NCI-H446 treated with DMSO at 0.1 percent for 48 hours (cell line): ENCODE measurements around the gene PAH.

Experiments
- DNase-seq: peaks from one replicate; lab custom pipeline; 2025; lab: John Stamatoyannopoulos, UW

The PAH gene

GRCh38 chr12:102950107-102950949, 33.3 kb upstream of the PAH start:
- no peak for DNase-seq

- DNase-seq: no peak
These were observed 31.9 kb upstream of the PAH start for GRCh38 chr12:102948941-102949352.

GRCh38 chr12:102946042-102946441, 29.0 kb upstream of the PAH start:
- no peak for DNase-seq

- DNase-seq: no peak
These were observed 22.7 kb upstream of the PAH start for GRCh38 chr12:102939670-102940222.

- no peak for DNase-seq
These were observed 22.0 kb upstream of the PAH start for GRCh38 chr12:102939059-102939458.

GRCh38 chr12:102933168-102933567, 16.1 kb upstream of the PAH start:
- no peak for DNase-seq

- DNase-seq: no peak
These were observed 10.2 kb upstream of the PAH start for GRCh38 chr12:102927220-102927619.

GRCh38 chr12:102921240-102921639, 4.2 kb upstream of the PAH start:
- DNase-seq: no peak

- DNase-seq: no peak
These were observed 3.2 kb upstream of the PAH start for GRCh38 chr12:102920271-102920670.

GRCh38 chr12:102918840-102919239, 1.8 kb upstream of the PAH start:
- no peak for DNase-seq

GRCh38 chr12:102916252-102917025, 605 bp downstream of the PAH start:
- DNase-seq: no peak

- DNase-seq: no peak
These were observed 3.4 kb downstream of the PAH start for GRCh38 chr12:102913453-102914226.

- no peak for DNase-seq
These were observed 4.8 kb downstream of the PAH start for GRCh38 chr12:102912258-102912657.

- DNase-seq: no peak
These were observed 5.7 kb downstream of the PAH start for GRCh38 chr12:102911320-102911719.

GRCh38 chr12:102910792-102911191, 6.3 kb downstream of the PAH start:
- no peak for DNase-seq

GRCh38 chr12:102910137-102910536, 6.9 kb downstream of the PAH start:
- DNase-seq: no peak

- DNase-seq: no peak
These were observed 9.1 kb downstream of the PAH start for GRCh38 chr12:102907918-102908317.

- DNase-seq: no peak
These were observed 11.8 kb downstream of the PAH start for GRCh38 chr12:102905229-102905628.

GRCh38 chr12:102903337-102904007, 13.6 kb downstream of the PAH start:
- no peak for DNase-seq

- DNase-seq: no peak
These were observed 15.0 kb downstream of the PAH start for GRCh38 chr12:102902093-102902492.

- no peak for DNase-seq
These were observed 16.7 kb downstream of the PAH start for GRCh38 chr12:102900389-102900788.

GRCh38 chr12:102896067-102896466, 21.0 kb downstream of the PAH start:
- no peak for DNase-seq
